ENCODE data around the gene POU2F3.

The POU2F3 gene

DNA sequence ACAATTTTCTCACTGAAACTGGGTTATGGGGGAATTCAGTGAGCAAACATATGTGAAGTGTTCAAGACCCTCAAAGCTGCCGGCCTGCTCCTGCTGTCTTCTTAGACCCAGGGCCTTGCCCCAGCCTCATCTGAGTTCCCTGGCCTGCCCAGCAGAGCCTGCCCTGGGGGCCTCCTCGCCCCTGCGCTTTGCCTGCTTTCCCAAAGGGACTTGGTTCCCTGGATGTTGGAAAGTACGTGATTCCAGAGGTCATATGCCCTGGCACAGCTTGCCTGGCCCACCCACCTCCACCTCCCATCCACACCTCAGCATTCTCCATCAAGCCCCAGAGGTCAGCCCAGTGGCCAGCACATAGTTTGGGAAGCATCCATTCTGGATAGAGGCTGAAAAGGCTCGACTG, 13.7 kb upstream of the POU2F3 start:
- DNase-seq (ENCODE audit: low read depth, low spot score) = no peak

DNA sequence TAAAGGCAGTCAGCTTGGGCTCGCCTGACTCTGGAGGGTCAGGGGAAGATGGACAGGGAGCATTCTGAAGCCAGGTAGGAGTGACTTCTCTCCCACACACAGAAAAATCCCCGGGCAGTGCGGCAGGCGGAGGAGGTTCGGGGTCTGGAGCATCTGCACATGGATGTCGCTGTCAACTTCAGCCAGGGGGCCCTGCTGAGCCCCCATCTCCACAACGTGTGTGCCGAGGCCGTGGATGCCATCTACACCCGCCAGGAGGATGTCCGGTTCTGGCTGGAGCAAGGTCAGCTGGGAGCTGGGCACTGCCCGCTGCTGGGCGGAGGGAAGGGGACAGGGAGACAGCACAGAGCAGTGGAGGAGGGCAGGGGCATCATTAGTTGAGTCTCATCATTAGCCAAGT, 13.2 kb upstream of the POU2F3 start:
- no peak for DNase-seq (ENCODE audit: low read depth, low spot score)

- no peak for DNase-seq (ENCODE audit: low read depth, low spot score)
Observed at GRCh38 chr11:120227228-120227852, 12.6 kb upstream of the POU2F3 start.

DNA sequence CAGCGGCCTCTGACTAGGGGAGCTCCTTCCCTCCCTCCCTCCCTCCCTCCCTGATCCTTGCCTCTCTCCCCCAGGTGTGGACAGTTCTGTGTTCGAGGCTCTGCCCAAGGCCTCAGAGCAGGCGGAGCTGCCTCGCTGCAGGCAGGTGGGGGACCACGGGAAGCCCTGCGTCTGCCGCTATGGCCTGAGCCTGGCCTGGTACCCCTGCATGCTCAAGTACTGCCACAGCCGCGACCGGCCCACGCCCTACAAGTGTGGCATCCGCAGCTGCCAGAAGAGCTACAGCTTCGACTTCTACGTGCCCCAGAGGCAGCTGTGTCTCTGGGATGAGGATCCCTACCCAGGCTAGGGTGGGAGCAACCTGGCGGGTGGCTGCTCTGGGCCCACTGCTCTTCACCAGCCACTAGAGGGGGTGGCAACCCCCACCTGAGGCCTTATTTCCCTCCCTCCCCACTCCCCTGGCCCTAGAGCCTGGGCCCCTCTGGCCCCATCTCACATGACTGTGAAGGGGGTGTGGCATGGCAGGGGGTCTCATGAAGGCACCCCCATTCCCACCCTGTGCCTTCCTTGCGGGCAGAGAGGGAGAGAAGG, 11.1 kb upstream of the POU2F3 start:
- DNase-seq (ENCODE audit: low read depth, low spot score) = no peak

- DNase-seq (ENCODE audit: low read depth, low spot score) = no peak
Observed at GRCh38 chr11:120229451-120230424, 10.2 kb upstream of the POU2F3 start.

- no peak for DNase-seq (ENCODE audit: low read depth, low spot score)
Observed at GRCh38 chr11:120230433-120231071, 9.4 kb upstream of the POU2F3 start.

GRCh38 chr11:120231963-120232362, 8.0 kb upstream of the POU2F3 start:
- no peak for DNase-seq (ENCODE audit: low read depth, low spot score)

- DNase-seq (ENCODE audit: low read depth, low spot score) = no peak
Observed at GRCh38 chr11:120233207-120233803, 6.6 kb upstream of the POU2F3 start.

GRCh38 chr11:120235024-120235628, 4.8 kb upstream of the POU2F3 start:
- no peak for DNase-seq (ENCODE audit: low read depth, low spot score)

DNA sequence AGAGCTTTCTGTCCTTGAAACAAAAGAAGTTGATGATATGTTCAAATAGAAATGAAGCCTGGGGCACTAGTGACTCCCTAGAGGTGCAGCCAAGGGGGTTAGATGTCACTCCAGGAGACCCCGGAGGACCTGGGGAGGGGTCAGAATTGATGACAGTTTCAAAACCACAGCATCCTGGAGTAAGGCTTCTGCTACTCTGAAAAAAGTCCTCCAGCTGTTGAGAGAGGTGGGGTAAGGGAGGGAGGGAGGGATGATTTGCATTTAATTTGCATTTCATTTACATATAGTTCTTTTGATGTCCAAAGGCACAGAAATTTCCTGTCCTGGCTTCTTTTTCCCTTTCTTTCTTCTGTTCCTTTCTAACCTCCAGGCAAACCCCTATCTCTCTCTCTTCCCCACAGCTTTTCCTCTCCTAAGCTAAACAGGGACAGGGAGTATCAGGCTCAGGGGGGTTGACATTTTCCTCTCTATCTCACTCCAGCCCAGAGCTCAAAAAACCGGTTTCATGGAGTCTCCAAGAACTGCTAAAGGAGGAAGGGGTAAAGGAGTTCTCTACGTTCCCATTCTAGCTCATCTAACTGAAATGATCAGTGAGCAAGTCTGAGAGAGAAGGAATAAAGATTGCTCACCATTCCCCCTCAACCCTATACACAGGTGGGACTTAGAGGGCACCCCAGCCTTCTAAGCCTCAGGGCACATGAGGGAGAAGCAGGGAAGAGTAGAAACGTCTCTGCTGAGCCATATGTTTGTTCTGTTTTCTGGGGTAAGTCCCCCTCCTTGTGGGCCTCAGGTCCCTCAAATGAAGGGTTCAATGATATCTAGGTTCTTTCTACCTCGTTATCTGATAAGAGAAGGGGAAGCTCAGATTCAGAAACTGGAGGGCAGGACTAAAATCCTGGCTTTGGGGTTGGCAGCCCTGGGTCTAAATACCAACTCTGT, 3.5 kb upstream of the POU2F3 start:
- DNase-seq (ENCODE audit: low read depth, low spot score) = no peak

DNA sequence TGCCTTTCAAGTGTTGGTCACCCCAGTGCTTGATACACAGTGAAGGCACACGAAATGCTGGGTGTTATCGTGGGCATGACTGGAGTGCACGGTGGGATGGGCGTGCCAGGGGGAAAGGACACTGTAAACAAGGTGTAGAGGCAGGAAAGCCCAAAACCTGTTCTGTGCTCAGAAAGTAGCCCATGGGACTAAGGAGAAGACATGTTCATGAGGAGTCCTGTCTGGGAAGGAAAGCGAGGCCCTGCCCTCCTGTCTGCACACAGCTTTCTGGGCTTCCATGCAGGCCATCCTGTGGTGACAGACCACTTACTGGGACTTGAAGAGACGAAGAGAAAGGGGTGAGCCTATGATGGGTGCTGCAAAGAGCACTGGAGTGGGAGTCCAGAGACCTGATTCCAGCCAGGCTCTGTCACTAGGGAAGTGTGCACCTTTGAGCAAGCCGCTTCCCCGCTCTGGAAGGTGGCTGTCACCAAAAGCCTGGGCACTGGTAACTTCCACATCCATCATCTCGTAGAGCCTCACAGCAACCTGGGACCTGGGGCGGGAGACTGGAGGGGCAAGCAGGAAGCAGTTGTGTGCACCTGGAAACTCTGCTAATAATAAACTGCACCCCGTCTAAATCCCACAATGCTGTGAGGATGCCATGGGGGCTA, 846 bp upstream of the POU2F3 start:
- no peak for DNase-seq (ENCODE audit: low read depth, low spot score)

GRCh38 chr11:120240866-120241265, 926 bp downstream of the POU2F3 start:
- no peak for DNase-seq (ENCODE audit: low read depth, low spot score)

GRCh38 chr11:120241277-120241676, 1.3 kb downstream of the POU2F3 start:
- DNase-seq (ENCODE audit: low read depth, low spot score) = no peak

DNA sequence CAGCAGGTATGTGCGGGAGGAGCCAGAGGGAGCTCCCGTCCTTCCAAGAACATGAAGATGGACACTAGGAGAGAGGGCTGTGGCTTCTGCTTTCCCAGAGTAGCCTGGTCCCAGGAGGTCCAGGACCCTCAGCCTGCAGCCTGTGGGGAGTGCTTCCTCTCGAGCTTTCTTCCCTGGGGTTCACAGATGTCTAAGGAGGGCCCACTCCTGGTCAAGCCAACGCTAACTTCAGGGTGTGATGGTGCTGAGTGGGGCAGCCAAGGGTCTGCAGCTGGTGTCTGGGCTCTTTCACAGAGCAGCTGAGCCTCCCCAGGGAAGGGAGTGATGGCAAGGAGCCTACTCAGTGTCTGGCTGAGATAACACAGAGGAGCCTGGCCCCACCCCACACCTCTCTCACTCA, 3.3 kb downstream of the POU2F3 start:
- DNase-seq (ENCODE audit: low read depth, low spot score) = no peak

- no peak for DNase-seq (ENCODE audit: low read depth, low spot score)
Observed at GRCh38 chr11:120244476-120245365, 4.8 kb downstream of the POU2F3 start.

DNA sequence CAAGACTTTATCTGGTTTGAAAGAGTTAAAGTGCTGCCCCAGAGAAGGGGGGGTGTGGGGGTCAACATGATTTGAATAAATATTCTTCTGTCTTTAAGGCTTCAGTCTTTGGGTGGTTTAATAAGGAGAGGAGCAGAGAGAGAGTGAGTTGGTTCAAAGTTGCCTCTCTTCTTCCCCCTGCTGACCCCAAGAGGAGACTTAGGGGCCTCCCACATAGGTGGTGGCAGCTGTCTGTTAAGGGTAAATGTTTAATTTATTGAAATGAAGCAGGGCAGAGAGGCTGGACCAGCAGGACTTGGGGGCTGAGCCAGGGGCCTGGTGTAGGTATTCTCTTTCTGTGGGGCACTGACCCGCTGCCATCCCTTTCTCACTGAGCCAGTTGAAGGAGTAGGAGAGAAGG, 5.5 kb downstream of the POU2F3 start:
- DNase-seq (ENCODE audit: low read depth, low spot score) = no peak

GRCh38 chr11:120248551-120249278, 8.8 kb downstream of the POU2F3 start:
- DNase-seq (ENCODE audit: low read depth, low spot score) = no peak

All from smooth muscle cell of the brain vasculature (primary cell).